ENCODE data around the gene PTPRN2.
"Not testable (repeated sequence)": the region's sequence is repeated elsewhere in the genome, so short reads cannot be mapped to it uniquely, and the experiment has no call there.

PTPRN2 gene

DNA sequence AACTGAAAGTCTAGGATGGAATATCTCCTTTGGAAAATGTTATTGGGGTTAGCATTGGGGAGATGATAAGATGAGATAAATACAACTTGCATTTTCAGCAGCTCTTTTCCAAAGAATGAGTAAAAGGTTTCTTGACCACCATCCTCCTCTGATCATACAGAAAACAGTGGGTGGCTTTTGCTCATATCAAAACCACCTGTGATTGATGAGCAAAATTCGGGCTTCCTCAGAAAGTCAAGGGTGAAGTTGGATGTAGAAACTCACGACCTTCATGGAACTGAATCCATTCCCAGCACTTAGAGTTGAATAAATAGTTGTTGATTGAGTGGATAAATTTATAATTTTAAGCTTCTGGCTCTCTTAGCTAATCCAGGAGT lies 1092.5 kb downstream of the PTPRN2 start:
- TF ChIP-seq JUND (IDR thresholded peaks at IDR 0.05; ENCODE audit: low read depth) = no peak
- in situ Hi-C loops (cut with HindIII; ENCODE audit: low pct_unique_long_range_greater_than_20kb, low sequenced_read_pairs) = no loop called here
- no peak for DNase-seq (ENCODE audit: low read depth in 1 of 2, low spot score in 1 of 2)

DNA sequence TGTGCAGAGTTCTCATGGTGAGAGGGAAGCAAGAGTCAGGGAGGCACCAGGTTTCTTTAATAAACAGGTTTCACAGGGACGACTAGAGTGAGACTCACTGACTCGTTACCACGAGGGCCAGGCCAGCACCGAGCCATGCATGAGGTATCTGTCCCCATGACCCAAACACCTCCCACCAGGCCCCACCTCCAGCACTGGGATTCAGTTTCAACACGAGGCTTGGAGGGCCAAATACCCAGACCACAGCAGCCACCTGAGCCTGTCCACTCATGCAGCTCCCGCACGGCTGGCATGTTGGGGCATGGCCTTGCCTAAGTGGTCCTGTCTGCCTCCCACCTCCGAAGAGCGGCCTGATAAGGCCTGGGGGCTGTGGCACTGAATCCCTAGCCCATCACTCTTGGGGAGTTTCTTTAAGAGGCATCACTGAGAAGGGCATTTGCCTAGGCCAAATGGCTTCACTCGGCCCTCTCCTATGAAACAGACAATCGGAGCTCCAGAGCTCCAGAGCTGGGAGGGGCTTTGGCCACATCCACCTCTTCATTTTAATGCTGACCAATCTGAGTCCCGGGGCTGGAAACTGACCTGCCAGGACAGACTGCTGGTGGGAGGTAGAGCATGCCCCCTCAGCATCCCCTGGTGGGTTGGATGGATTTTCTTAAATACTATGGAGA lies 1093.0 kb downstream of the PTPRN2 start:
- TF ChIP-seq JUND (IDR thresholded peaks at IDR 0.05; ENCODE audit: low read depth) = no peak
- DNase-seq (ENCODE audit: low read depth in 1 of 2, low spot score in 1 of 2) = no peak
- in situ Hi-C loops (cut with HindIII; ENCODE audit: low pct_unique_long_range_greater_than_20kb, low sequenced_read_pairs) = no loop called here

DNA sequence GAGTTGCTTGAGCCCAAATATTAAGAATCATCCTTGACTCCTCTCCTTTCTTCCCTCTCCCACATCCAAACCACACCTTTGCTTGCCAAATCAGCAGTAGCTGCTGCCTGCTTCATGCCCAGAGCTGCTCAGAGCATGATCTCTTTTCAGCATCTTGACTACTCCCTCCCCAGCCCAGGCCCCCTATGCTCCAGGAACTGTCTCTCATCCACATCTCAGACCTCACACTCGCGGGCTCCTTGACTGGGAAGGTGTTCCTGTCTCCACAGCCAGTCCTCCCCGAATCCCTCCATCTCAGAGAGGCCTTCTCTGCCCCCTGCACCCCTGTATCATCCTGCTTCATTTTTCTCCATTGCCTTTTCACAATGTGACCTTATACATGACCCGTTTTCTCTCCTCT lies 1093.8 kb downstream of the PTPRN2 start:
- DNase-seq (ENCODE audit: low read depth in 1 of 2, low spot score in 1 of 2) = no peak
- in situ Hi-C loops (cut with HindIII; ENCODE audit: low pct_unique_long_range_greater_than_20kb, low sequenced_read_pairs) = no loop called here
- no peak for TF ChIP-seq JUND (IDR thresholded peaks at IDR 0.05; ENCODE audit: low read depth)

DNA sequence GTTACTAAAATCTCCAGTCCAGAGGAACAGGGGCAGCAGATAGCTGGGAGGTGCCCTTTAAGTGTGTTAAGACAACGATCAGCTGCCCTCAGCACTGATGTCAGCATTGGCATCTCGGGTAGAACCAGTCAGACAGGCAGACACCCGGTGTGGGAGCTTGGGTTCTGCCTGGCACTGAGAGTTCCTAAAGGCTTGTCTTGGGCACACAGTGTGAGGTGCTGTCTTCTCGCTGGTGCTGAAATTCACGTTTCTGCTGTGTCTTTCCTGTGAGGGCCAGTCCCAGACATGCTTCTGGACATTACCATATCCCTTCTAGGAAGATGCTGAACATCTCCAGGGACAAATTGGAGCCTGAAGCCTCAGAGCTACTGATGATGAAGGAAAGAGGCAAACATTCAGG lies 1094.6 kb downstream of the PTPRN2 start:
- peak; percentile 66 to 84 for DNase-seq (ENCODE audit: low read depth in 1 of 2, low spot score in 1 of 2)
- in situ Hi-C loops (cut with HindIII; ENCODE audit: low pct_unique_long_range_greater_than_20kb, low sequenced_read_pairs) = no loop called here
- no peak for TF ChIP-seq JUND (IDR thresholded peaks at IDR 0.05; ENCODE audit: low read depth)

DNA sequence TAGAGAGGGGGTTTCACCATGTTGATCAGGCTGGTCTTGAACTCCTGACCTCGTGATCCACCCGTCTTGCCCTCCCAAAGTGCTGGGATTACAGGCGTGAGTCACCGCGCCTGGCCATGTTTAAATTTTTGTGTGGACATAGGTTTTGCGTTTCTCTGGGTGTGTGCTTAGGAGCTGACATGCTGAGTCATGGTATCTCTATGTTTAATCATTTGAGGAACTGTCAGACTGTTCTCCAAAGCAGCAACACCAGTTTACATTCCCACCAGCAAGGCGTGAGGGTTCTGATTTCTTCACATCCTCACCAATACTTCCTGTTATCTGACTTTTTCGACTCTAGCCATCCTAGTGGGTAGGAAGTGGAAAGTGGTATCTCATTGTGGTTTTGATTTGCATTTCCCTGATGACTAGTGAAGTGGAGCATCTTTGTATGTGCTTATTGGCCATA lies 1097.1 kb downstream of the PTPRN2 start:
- TF ChIP-seq JUND (IDR thresholded peaks at IDR 0.05; ENCODE audit: low read depth) = no peak
- peak in 1 of 2 experiments; percentile 44 for DNase-seq (ENCODE audit: low read depth in 1 of 2, low spot score in 1 of 2)
- in situ Hi-C loops (cut with HindIII; ENCODE audit: low pct_unique_long_range_greater_than_20kb, low sequenced_read_pairs) = no loop called here

DNA sequence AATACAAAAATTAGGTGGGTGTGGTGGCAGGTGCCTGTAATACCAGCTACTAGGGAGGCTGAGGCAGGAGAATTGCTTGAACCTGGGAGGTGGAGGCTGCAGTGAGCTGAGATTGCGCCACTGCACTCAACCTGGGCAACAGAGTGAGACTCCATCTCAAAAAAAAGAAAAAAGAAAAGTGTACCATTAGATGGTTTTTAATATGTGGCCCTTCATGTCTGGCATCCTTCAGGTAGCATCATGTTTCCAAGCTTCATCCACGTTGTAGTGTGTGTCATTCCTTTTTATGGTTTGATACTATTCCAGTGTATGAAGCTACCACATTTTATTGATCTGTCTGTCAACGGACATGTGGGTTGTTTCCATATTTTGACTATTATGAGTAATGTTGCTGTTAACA lies 1097.8 kb downstream of the PTPRN2 start:
- in situ Hi-C loops (cut with HindIII; ENCODE audit: low pct_unique_long_range_greater_than_20kb, low sequenced_read_pairs); DNase-seq (ENCODE audit: low read depth in 1 of 2, low spot score in 1 of 2): not testable (repeated sequence)

Measured in T47D (cell line).